CD4-positive, alpha-beta memory T cell (primary cell): ENCODE results near the gene FICD. TPM values are rescaled to one million over a fixed set of nuclear protein-coding genes. Genes with fewer than 3 reads are reported as not detected.
A peak's percentile ranks its signal among the peaks of the same experiment; 100 is the strongest.

ENCODE experiments used
- CTCF ChIA-PET: fragments of 350-600 bp; sonication (Branson Sonifier 250); formaldehyde crosslinking; loops from one replicate; lab custom pipeline; 2021; ENCODE audit warnings: inconsistent platforms; ENCODE audit not compliant: partially characterized antibody; lab: Charles Lee
- POLR2A ChIA-PET: fragments of 350-600 bp; sonication (Branson Sonifier 250); formaldehyde crosslinking; loops from one replicate; lab custom pipeline; 2021; ENCODE audit not compliant: partially characterized antibody; lab: Charles Lee
- DNase-seq, 5 donors: peaks; one replicate each; pipeline versions ENCODE4 v3.0.0 to v3.0.0-alpha.2; 2020 to 2022; ENCODE audit warnings: mixed read lengths in 1 of 5
- H3K27ac ChIP-seq: one replicate; pipeline ENCODE4 v1.7.0; 2013; ENCODE audit warnings: low read depth, low read length
- H3K27me3 ChIP-seq: 2 replicates; pipeline ENCODE4 v1.7.0; 2013; ENCODE audit warnings: mild to moderate bottlenecking, low read length, moderate library complexity; ENCODE audit not compliant: insufficient read depth
- H3K36me3 ChIP-seq: 2 replicates; pipeline ENCODE4 v1.7.0; 2013; ENCODE audit warnings: mild to moderate bottlenecking, low read length, moderate library complexity; ENCODE audit not compliant: insufficient read depth
- H3K4me1 ChIP-seq: 2 replicates; pipeline ENCODE4 v1.7.0; 2013; ENCODE audit warnings: mild to moderate bottlenecking, low read length, moderate library complexity; ENCODE audit not compliant: insufficient read depth
- H3K4me3 ChIP-seq, 2 donors: one replicate each; pipeline ENCODE4 v1.7.0; 2013; ENCODE audit warnings: low read length in 2 of 2, mild to moderate bottlenecking in 1 of 2
- H3K9me3 ChIP-seq, 2 donors: one replicate each; pipeline ENCODE4 v1.7.0; 2013; ENCODE audit warnings: low read length in 2 of 2, control low read depth in 1 of 2; ENCODE audit not compliant: control insufficient read depth in 1 of 2
- H3K27ac Mint-ChIP-seq, 7 donors: one replicate each; pipeline ENCODE4 v1.8.0; 2020 to 2021; ENCODE audit warnings: mixed read lengths in 7 of 7, mild to moderate bottlenecking in 6 of 7, inconsistent platforms in 3 of 7, moderate library complexity in 3 of 7
- H3K27me3 Mint-ChIP-seq, 2 donors: one replicate each; pipeline ENCODE4 v1.8.0; 2020 to 2021; ENCODE audit warnings: mixed read lengths in 2 of 2
- H3K36me3 Mint-ChIP-seq, 2 donors: one replicate each; pipeline ENCODE4 v1.8.0; 2020 to 2021; ENCODE audit warnings: mixed read lengths in 2 of 2, inconsistent platforms in 1 of 2, mild to moderate bottlenecking in 1 of 2
- H3K4me1 Mint-ChIP-seq, 4 donors: one replicate each; pipeline ENCODE4 v1.8.0; 2020 to 2021; ENCODE audit warnings: mixed read lengths in 4 of 4, mild to moderate bottlenecking in 1 of 4
- H3K4me3 Mint-ChIP-seq, 8 donors: one replicate each; pipeline ENCODE4 v1.8.0; 2020 to 2021; ENCODE audit warnings: mixed read lengths in 8 of 8, mild to moderate bottlenecking in 7 of 8, moderate library complexity in 6 of 8, inconsistent platforms in 3 of 8
- H3K9me3 Mint-ChIP-seq, 8 donors: one replicate each; pipeline ENCODE4 v1.8.0; 2020 to 2021; ENCODE audit warnings: mixed read lengths in 8 of 8, mild to moderate bottlenecking in 5 of 8, inconsistent platforms in 3 of 8, moderate library complexity in 1 of 8
- intact Hi-C: fragments of 100-400 bp; cut with micrococcal nuclease; formaldehyde crosslinking; loops from one replicate; pipeline ENCODE4 v1.15.1; 2023
- polyA plus RNA-seq, 2 donors: library from polyadenylated mRNA; unstranded; fragments of 300-500 nt; fragmentation: Illumina TruSeq; gene quantifications; one replicate each; pipeline ENCODE4 v1.2.3, GENCODE V29; 2021
- total RNA-seq, 2 experiments: library from RNA; stranded (reverse); gene quantifications; one replicate each; pipeline ENCODE4 v1.2.3, GENCODE V29; 2021

FICD gene
- total and polyA plus RNA-seq, 4 experiments from 2014 or later, result 2.3 to 12.3 (median 7.2) TPM

GRCh38 chr12:108515916-108516315, 839 bp downstream of the FICD start:
- intact Hi-C loops, result loop anchor here (1.0 to 10.0 kb wide), 9 partner anchors 45 to 1421 kb away; partner anchors contain the start of genes CORO1C, CRY1, PRDM4 and PWP1
- Mint-ChIP-seq H3K4me3 (peak overlapping the region; percentile 91 to 97 (median 94)), H3K4me1 (peaks cover 16 to 42% (median 28%) of the 10 kb centered on the region in 4 donors), H3K27ac (peak overlapping the region; percentile 90 to 97 (median 94)), H3K36me3 (peaks cover 18 to 34% of the 10 kb centered on the region in 2 donors), H3K27me3 (peaks cover under 1 to 1% of the 10 kb centered on the region in 2 donors), H3K9me3 (peaks cover 0 to 2% (median 0%) of the 10 kb centered on the region in 8 donors)
- Histone ChIP-seq H3K27me3 (no peaks in the 10 kb centered on the region), H3K27ac (peak overlapping the region; percentile 86), H3K9me3 (no peaks in the 10 kb centered on the region), H3K36me3 (peaks cover 26% of the 10 kb centered on the region), H3K4me1 (peaks cover 27% of the 10 kb centered on the region), H3K4me3 (peak overlapping the region; percentile 84 to 90)
- ChIA-PET POLR2A (no interaction called here), CTCF (interaction anchor here (1.9 kb wide), 1 partner anchor 102 kb away, joined by 6 read pairs; no protein-coding TSS in a partner anchor)
- no peak for DNase-seq

- H3K36me3 ChIP-seq, result peaks cover 34% of the 10 kb centered on the region
- peak overlapping the region; percentile 86 for H3K27ac ChIP-seq
- no peaks in the 10 kb centered on the region for H3K9me3 ChIP-seq
- H3K36me3 Mint-ChIP-seq, result peaks cover 19 to 42% of the 10 kb centered on the region in 2 donors
- H3K27me3 ChIP-seq, result no peaks in the 10 kb centered on the region
- H3K4me1 ChIP-seq, result peaks cover 24% of the 10 kb centered on the region
- CTCF ChIA-PET, result interaction anchor here (1.9 kb wide), 1 partner anchor 101 kb away, joined by 6 read pairs; no protein-coding TSS in a partner anchor
- peaks cover 0 to 1% of the 10 kb centered on the region in 2 donors for H3K27me3 Mint-ChIP-seq
- H3K4me1 Mint-ChIP-seq, result peaks cover 15 to 40% (median 25%) of the 10 kb centered on the region in 4 donors
- peak overlapping the region; percentile 90 to 97 (median 94) for H3K27ac Mint-ChIP-seq
- no peak overlapping the region for H3K4me3 ChIP-seq
- POLR2A ChIA-PET, result interaction anchor here (1.4 kb wide), 1 partner anchor 44 kb away, joined by 6 read pairs; the partner anchor contains the start of gene SART3
- intact Hi-C loops, result loop anchor here (5.0 to 10.0 kb wide), 2 partner anchors 536 to 1422 kb away; partner anchors contain the start of genes CRY1 and USP30
- H3K9me3 Mint-ChIP-seq, result peaks cover 0 to 2% (median 0%) of the 10 kb centered on the region in 8 donors
- peak overlapping the region; percentile 91 to 97 (median 94) for H3K4me3 Mint-ChIP-seq
- no peak for DNase-seq
Measured at GRCh38 chr12:108516511-108517275, 1.6 kb downstream of the FICD start.

- peaks cover 22 to 49% of the 10 kb centered on the region in 2 donors for H3K36me3 Mint-ChIP-seq
- H3K4me3 Mint-ChIP-seq, result peak overlapping the region in 2 of 8 donors; percentile 1 to 25
- H3K27me3 Mint-ChIP-seq, result no peaks in the 10 kb centered on the region
- no peak for DNase-seq
- ChIA-PET POLR2A (interaction anchor here (1.2 to 1.4 kb wide), 2 partner anchors 19 to 43 kb away, joined by 3 to 6 read pairs; partner anchors contain the start of gene SART3), CTCF (interaction anchor here (1.9 kb wide), 1 partner anchor 101 kb away, joined by 6 read pairs; no protein-coding TSS in a partner anchor)
- Histone ChIP-seq H3K4me1 (peaks cover 19% of the 10 kb centered on the region), H3K27ac (no peak overlapping the region), H3K27me3 (no peaks in the 10 kb centered on the region), H3K4me3 (no peak overlapping the region), H3K36me3 (peaks cover 40% of the 10 kb centered on the region), H3K9me3 (no peaks in the 10 kb centered on the region)
- intact Hi-C loops, result loop anchor here (5.0 to 10.0 kb wide), 2 partner anchors 535 to 1423 kb away; partner anchors contain the start of genes CRY1 and USP30
- H3K9me3 Mint-ChIP-seq, result peaks cover 0 to 2% (median 0%) of the 10 kb centered on the region in 8 donors
- H3K27ac Mint-ChIP-seq, result peak overlapping the region in 5 of 7 donors; percentile 37 to 95 (median 77)
- peaks cover 14 to 33% (median 21%) of the 10 kb centered on the region in 4 donors for H3K4me1 Mint-ChIP-seq
Measured at GRCh38 chr12:108517288-108518100, 2.4 kb downstream of the FICD start.

- Histone ChIP-seq H3K9me3 (no peaks in the 10 kb centered on the region), H3K27me3 (no peaks in the 10 kb centered on the region), H3K4me3 (no peak overlapping the region), H3K36me3 (peaks cover 47% of the 10 kb centered on the region), H3K4me1 (peaks cover 19% of the 10 kb centered on the region), H3K27ac (no peak overlapping the region)
- no peak for DNase-seq
- POLR2A ChIA-PET, result interaction anchor here (1.2 kb wide), 1 partner anchor 18 kb away, joined by 3 read pairs; no protein-coding TSS in a partner anchor
- no peaks in the 10 kb centered on the region for H3K27me3 Mint-ChIP-seq
- H3K27ac Mint-ChIP-seq, result peak overlapping the region in 2 of 7 donors; percentile 47 to 90
- peaks cover 26 to 55% of the 10 kb centered on the region in 2 donors for H3K36me3 Mint-ChIP-seq
- intact Hi-C loops, result loop anchor here (5.0 to 10.0 kb wide), 2 partner anchors 534 to 1423 kb away; partner anchors contain the start of genes CRY1 and USP30
- H3K4me1 Mint-ChIP-seq, result peaks cover 14 to 33% (median 21%) of the 10 kb centered on the region in 4 donors
- peak overlapping the region in 1 of 8 donors; percentile 3 for H3K4me3 Mint-ChIP-seq
- CTCF ChIA-PET, result no interaction called here
- H3K9me3 Mint-ChIP-seq, result peaks cover 0 to 2% (median 0%) of the 10 kb centered on the region in 8 donors
Measured at GRCh38 chr12:108518101-108518715, 3.1 kb downstream of the FICD start.

- intact Hi-C loops, result loop anchor here (5.0 to 10.0 kb wide), 2 partner anchors 533 to 1424 kb away; partner anchors contain the start of genes CRY1 and USP30
- H3K36me3 ChIP-seq, result peaks cover 54% of the 10 kb centered on the region
- peaks cover 19% of the 10 kb centered on the region for H3K4me1 ChIP-seq
- CTCF ChIA-PET, result interaction anchor here (0.7 to 1.3 kb wide), 4 partner anchors 9 to 1161 kb away, joined by 3 read pairs; no protein-coding TSS in a partner anchor
- no peak overlapping the region for H3K4me3 ChIP-seq
- Mint-ChIP-seq H3K4me1 (peaks cover 14 to 31% (median 21%) of the 10 kb centered on the region in 4 donors), H3K36me3 (peaks cover 33 to 62% of the 10 kb centered on the region in 2 donors), H3K27ac (peak overlapping the region in 2 of 7 donors; percentile 38 to 47), H3K9me3 (peaks cover 0 to 2% (median 0%) of the 10 kb centered on the region in 8 donors), H3K4me3 (peak overlapping the region in 1 of 8 donors; percentile 31), H3K27me3 (no peaks in the 10 kb centered on the region)
- no peaks in the 10 kb centered on the region for H3K9me3 ChIP-seq
- no peak overlapping the region for H3K27ac ChIP-seq
- DNase-seq, result no peak
- no peaks in the 10 kb centered on the region for H3K27me3 ChIP-seq
- POLR2A ChIA-PET, result no interaction called here
Measured at GRCh38 chr12:108518716-108519496, 3.8 kb downstream of the FICD start.
